ENCODE data around the gene CELSR1.

DNA sequence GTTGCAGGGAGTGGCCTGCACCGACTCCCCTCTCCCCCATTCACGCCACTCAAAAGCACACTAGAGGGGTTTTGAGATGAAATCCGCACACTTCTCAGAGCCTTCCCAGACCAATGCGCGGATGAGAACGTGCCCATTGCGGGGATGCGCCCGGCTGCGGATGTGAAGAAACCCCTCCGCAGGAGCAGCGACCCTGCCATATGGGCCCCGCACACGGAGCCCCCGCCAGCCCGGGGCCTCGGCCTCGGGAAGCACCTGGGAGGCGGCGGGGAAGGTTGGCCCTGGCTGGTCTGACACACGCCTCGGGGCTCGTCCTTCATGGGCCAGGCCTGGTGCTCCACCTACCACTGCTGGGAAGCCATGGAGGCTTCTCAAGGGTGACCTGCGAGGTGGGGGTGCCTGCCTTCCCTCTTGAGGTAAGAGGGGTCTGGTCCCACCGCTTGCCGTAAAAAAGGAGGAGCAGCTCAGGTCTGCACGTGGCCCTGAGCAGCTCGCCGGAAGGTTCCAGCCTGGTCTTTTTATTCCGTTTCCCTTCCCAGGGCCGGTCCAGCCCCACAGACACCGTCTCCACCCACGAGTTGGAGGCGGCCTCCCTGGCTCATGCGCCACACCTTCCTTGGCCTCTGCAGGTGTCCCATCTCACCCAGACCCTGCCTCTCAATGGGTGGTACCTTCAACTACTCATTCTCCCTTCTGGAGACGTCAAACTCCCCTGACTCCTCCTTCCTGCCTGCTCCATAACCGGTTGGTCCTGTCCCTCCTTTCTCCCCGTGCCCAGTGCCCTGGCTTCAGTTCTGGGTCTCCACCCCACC is 162.6 kb downstream of the CELSR1 start:
- TF ChIP-seq, protein P1, sequence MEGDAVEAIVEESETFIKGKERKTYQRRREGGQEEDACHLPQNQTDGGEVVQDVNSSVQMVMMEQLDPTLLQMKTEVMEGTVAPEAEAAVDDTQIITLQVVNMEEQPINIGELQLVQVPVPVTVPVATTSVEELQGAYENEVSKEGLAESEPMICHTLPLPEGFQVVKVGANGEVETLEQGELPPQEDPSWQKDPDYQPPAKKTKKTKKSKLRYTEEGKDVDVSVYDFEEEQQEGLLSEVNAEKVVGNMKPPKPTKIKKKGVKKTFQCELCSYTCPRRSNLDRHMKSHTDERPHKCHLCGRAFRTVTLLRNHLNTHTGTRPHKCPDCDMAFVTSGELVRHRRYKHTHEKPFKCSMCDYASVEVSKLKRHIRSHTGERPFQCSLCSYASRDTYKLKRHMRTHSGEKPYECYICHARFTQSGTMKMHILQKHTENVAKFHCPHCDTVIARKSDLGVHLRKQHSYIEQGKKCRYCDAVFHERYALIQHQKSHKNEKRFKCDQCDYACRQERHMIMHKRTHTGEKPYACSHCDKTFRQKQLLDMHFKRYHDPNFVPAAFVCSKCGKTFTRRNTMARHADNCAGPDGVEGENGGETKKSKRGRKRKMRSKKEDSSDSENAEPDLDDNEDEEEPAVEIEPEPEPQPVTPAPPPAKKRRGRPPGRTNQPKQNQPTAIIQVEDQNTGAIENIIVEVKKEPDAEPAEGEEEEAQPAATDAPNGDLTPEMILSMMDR (IDR thresholded peaks at IDR 0.05; ENCODE audit: low read depth, low read length): no peak
- no peak for TF ChIP-seq EZH2phosphoT487 (IDR thresholded peaks at IDR 0.05; ENCODE audit: low read depth)

All from OCI-LY3 (cell line).